H1 (cell line): ENCODE results near the gene MXRA8. TPM values are rescaled to one million over a fixed set of nuclear protein-coding genes. Genes with fewer than 3 reads are reported as not detected.

ENCODE experiments used
- CBX5 ChIP-seq: fragments of 300-800, 300-1000 bp; sonication (generic); IDR thresholded peaks from 2 replicates; pipeline ENCODE4 v1.7.1; 2016; ENCODE audit warnings: antibody characterized with exemption, low read length, low read depth
- CHD2 ChIP-seq: IDR thresholded peaks from 2 replicates; pipeline ENCODE4 v1.6.1; 2012; ENCODE audit warnings: low read length, improper control_type of control experiment
- CTBP2 ChIP-seq: IDR thresholded peaks from 2 replicates; pipeline ENCODE4 v1.7.0; 2011; ENCODE audit warnings: borderline replicate concordance, mild to moderate bottlenecking, moderate library complexity, mixed read lengths, low read length; ENCODE audit not compliant: insufficient read depth, insufficient read length
- EZH2 ChIP-seq: fragments of 200-600 bp; sonication (generic); IDR thresholded peaks from 2 replicates; pipeline ENCODE4 v1.7.1; 2012; ENCODE audit warnings: low read depth, mild to moderate bottlenecking, moderate library complexity, low read length, inconsistent platforms; ENCODE audit not compliant: severe bottlenecking
- FOSL1 ChIP-seq: IDR thresholded peaks from 2 replicates; pipeline ENCODE4 v1.6.1; 2011; ENCODE audit warnings: mild to moderate bottlenecking, low read depth, low read length, moderate library complexity; ENCODE audit not compliant: insufficient read depth
- GABPA ChIP-seq: IDR thresholded peaks from 2 replicates; pipeline ENCODE4 v1.6.1; 2011; ENCODE audit warnings: mild to moderate bottlenecking, low read length, moderate library complexity, borderline replicate concordance; ENCODE audit not compliant: insufficient read depth
- NANOG ChIP-seq: IDR thresholded peaks from 2 replicates; pipeline ENCODE4 v1.6.1; 2011; ENCODE audit warnings: low read length, low read depth, mild to moderate bottlenecking, inconsistent platforms; ENCODE audit not compliant: insufficient read depth, poor library complexity, severe bottlenecking
- NRF1 ChIP-seq: IDR thresholded peaks from 2 replicates; pipeline ENCODE4 v1.6.1; 2011; ENCODE audit warnings: mild to moderate bottlenecking, low read depth, low read length, improper control_type of control experiment
- PHF8 ChIP-seq: fragments of 200-600 bp; sonication (generic); conservative IDR thresholded peaks from 2 replicates; pipeline ENCODE4 v1.7.1; 2012; ENCODE audit warnings: low read depth, mild to moderate bottlenecking, inconsistent platforms, low read length, moderate library complexity
- RBBP5 ChIP-seq: IDR thresholded peaks from 2 replicates; pipeline ENCODE4 v1.7.1; 2012; ENCODE audit warnings: low read depth, mild to moderate bottlenecking, inconsistent platforms, low read length, moderate library complexity, borderline replicate concordance
- RXRA ChIP-seq: IDR thresholded peaks from 2 replicates; pipeline ENCODE4 v1.6.1; 2011; ENCODE audit warnings: low read depth, mild to moderate bottlenecking, low read length, moderate library complexity; ENCODE audit not compliant: insufficient read depth
- SAP30 ChIP-seq: fragments of 300-600 bp; sonication (generic); IDR thresholded peaks from 2 replicates; pipeline ENCODE4 v1.7.1; 2012; ENCODE audit warnings: low read length, moderate library complexity, mild to moderate bottlenecking, inconsistent platforms; ENCODE audit not compliant: insufficient read depth, insufficient replicate concordance
- SIN3A ChIP-seq, 2 experiments: IDR thresholded peaks in 1 of 2; conservative IDR thresholded peaks in 1 of 2; 2 replicates each; pipeline ENCODE4 v1.6.1; 2011 to 2012; ENCODE audit warnings: low read length in 2 of 2, improper control_type of control experiment in 1 of 2, low read depth in 1 of 2, mild to moderate bottlenecking in 1 of 2
- SP4 ChIP-seq: IDR thresholded peaks from 2 replicates; pipeline ENCODE4 v1.6.1; 2012; ENCODE audit warnings: low read length, inconsistent platforms
- TCF12 ChIP-seq: IDR thresholded peaks from 2 replicates; pipeline ENCODE4 v1.6.1; 2011; ENCODE audit warnings: low read depth, mild to moderate bottlenecking, low read length
- YY1 ChIP-seq: IDR thresholded peaks from 2 replicates; pipeline ENCODE4 v1.6.1; 2011; ENCODE audit warnings: low read depth, mild to moderate bottlenecking, low read length
- polyA plus RNA-seq, 7 experiments: library from polyadenylated mRNA; depleted of rRNA in 3 of 7; stranded (reverse) in 5 of 7; unstranded in 2 of 7; fragments of >200 nt in 5 of 7; fragments of 200-250 nt in 2 of 7; gene quantifications; 1 replicate in 5 of 7; 2 replicates in 1 of 7; 4 replicates in 1 of 7; pipeline versions ENCODE4 v1.2.1 to v1.2.3, GENCODE V29; 2011 to 2013; ENCODE audit warnings: missing spikeins in 2 of 7, mixed read lengths in 2 of 7
- total RNA-seq: library from RNA; stranded (reverse); fragmentation: NEBNext Ultra II Directional; extraction: Animal tissue kit (Norgen Biotek cat#: 25700); gene quantifications from 2 replicates; pipeline ENCODE4 v1.2.1, GENCODE V29; 2021
- TF ChIP-seq, protein P1 (sequence below): IDR thresholded peaks from 2 replicates; pipeline ENCODE4 v1.6.1; 2012; ENCODE audit warnings: inconsistent platforms
- TF ChIP-seq, protein P2 (sequence below): IDR thresholded peaks from 2 replicates; pipeline ENCODE4 v1.6.1; 2011; ENCODE audit warnings: low read depth, mild to moderate bottlenecking, low read length; ENCODE audit not compliant: insufficient read depth
- TF ChIP-seq, protein P3 (sequence below): IDR thresholded peaks from 2 replicates; pipeline ENCODE4 v1.6.1; 2012; ENCODE audit warnings: low read length, inconsistent platforms

MXRA8 gene
- total and polyA plus RNA-seq, 2 of the 8 experiments (the other 6 are each of a cell fraction or from before 2014, with no cell fraction given), result 10.5 to 17.2 TPM

DNA sequence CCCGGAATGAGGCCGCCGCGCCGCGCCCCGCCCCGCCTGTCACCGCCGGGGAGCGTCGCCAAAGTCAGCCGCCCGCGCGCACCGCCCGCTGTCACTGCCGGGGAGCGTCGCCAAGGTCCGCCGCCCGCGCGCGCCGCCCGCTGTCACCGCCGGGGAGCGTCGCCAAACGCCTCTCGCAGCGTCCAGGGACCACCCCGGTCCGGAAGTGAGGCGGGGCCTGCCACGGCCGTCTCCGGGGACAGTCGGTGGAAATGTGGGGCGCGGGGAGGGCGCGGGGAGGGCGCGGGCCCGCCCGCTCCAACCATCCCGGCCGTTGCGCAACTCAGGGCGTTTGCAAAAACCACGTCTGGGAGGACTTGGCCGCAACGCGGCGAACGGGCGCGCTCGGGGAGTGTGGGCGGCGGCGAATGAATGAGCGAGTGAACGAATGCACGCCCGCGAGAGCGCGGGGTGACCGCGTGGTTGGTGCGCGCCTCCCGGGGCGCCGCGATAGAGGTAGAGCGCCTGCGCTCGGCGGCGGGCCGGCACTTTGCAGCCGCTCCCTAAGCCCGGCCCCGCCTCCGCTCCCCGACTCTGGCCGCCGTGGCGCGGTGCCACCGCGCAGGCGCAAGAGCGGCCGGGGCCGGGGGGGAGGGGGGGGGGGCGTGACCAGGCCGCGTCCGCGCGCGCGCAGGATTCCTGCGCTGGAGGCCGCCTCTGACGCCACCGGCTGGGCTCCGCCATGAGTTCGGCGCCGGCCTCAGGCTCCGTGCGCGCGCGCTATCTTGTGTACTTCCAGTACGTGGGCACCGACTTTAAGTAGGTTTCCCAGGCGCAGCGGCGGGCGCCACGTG is 50.2 kb downstream of the MXRA8 start, which contains the start of the genes ACAP3 and PUSL1 (continued):
- TF ChIP-seq GABPA (no peak), CHD2 (0 out of 2 replicates have a peak, but pooled peaks have one; percentile 21), RBBP5 (0 out of 2 replicates have a peak, but pooled peaks have one; percentile 25), PHF8 (peak; percentile 13), EZH2 (no peak), SIN3A (conservative IDR thresholded peaks at IDR 0.05 in 1 of 2, IDR thresholded peaks at IDR 0.05 in 1 of 2; ENCODE audit: low read depth in 1 of 2, low read length in 2 of 2) (peak; percentile 62 to 97; a peak in 2 of 4 replicates), CTBP2 (peak; percentile 75), SP4 (no peak), NRF1 (peak; percentile 54), YY1 (peak; percentile 35; the same call in 1 of the 2 replicates), RXRA (no peak), FOSL1 (no peak), TCF12 (no peak), NANOG (peak; percentile 11), CBX5 (no peak), SAP30 (no peak)
- TF ChIP-seq, protein P1, sequence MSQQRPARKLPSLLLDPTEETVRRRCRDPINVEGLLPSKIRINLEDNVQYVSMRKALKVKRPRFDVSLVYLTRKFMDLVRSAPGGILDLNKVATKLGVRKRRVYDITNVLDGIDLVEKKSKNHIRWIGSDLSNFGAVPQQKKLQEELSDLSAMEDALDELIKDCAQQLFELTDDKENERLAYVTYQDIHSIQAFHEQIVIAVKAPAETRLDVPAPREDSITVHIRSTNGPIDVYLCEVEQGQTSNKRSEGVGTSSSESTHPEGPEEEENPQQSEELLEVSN, result no peak
- TF ChIP-seq, protein P2, sequence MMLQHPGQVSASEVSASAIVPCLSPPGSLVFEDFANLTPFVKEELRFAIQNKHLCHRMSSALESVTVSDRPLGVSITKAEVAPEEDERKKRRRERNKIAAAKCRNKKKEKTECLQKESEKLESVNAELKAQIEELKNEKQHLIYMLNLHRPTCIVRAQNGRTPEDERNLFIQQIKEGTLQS, result no peak
- TF ChIP-seq, protein P3, sequence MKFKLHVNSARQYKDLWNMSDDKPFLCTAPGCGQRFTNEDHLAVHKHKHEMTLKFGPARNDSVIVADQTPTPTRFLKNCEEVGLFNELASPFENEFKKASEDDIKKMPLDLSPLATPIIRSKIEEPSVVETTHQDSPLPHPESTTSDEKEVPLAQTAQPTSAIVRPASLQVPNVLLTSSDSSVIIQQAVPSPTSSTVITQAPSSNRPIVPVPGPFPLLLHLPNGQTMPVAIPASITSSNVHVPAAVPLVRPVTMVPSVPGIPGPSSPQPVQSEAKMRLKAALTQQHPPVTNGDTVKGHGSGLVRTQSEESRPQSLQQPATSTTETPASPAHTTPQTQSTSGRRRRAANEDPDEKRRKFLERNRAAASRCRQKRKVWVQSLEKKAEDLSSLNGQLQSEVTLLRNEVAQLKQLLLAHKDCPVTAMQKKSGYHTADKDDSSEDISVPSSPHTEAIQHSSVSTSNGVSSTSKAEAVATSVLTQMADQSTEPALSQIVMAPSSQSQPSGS, result 0 out of 2 replicates have a peak, but pooled peaks have one; percentile 30
